Measurements from ENCODE around the gene NR2F1-AS1.

Gene NR2F1-AS1

DNA sequence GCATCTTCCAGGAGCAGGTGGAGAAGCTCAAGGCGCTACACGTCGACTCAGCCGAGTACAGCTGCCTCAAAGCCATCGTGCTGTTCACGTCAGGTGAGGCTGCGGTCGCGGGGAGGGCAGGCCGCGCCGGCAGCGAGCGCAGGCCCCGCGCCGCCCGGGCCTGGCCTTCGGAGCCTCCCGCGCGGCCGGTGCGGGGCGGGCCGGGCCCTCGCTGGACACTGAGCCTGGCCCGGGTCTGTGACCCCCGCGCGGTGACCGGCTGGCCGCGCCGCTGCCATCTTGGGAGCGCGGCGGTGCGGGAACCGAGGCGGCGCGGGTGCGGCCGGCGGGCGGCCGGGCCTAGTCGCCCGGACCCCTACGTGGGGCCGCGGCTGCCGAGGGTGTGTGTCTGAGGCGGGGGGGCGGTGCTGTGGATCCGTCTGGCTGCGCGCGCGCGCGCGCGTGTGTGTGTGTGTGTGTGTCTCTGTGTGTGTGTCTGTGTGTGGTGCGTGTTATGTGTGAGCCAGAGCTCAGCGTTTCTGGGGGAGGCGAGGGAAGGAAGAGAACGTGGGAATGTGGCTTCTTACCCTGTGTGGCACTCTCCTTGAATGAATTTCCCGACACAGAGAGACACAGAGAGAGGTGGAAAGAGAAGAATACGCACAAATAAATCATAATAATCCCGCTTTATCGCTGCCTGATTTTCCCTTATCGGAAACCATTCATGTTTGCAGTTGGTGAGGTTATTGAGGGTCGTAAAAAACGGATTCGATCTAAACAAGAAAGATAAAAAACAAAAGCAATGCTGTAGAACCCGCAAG lies 7.5 kb upstream of the NR2F1-AS1 start:
- H3K27me3 Mint-ChIP-seq, result peaks cover 22% of the 10 kb centered on the region
- peaks cover 1% of the 10 kb centered on the region for H3K36me3 Mint-ChIP-seq
- no peak for ATAC-seq (ENCODE audit: low read depth)
- DNase-seq (ENCODE audit: low spot score in 2 of 2), result no peak
- H3K4me1 Mint-ChIP-seq, result peaks cover 6% of the 10 kb centered on the region
- peaks cover 2% of the 10 kb centered on the region for H3K9me3 Mint-ChIP-seq
- H3K27ac Mint-ChIP-seq, result peak overlapping the region; percentile 58
- H3K4me3 Mint-ChIP-seq, result no peak overlapping the region

DNA sequence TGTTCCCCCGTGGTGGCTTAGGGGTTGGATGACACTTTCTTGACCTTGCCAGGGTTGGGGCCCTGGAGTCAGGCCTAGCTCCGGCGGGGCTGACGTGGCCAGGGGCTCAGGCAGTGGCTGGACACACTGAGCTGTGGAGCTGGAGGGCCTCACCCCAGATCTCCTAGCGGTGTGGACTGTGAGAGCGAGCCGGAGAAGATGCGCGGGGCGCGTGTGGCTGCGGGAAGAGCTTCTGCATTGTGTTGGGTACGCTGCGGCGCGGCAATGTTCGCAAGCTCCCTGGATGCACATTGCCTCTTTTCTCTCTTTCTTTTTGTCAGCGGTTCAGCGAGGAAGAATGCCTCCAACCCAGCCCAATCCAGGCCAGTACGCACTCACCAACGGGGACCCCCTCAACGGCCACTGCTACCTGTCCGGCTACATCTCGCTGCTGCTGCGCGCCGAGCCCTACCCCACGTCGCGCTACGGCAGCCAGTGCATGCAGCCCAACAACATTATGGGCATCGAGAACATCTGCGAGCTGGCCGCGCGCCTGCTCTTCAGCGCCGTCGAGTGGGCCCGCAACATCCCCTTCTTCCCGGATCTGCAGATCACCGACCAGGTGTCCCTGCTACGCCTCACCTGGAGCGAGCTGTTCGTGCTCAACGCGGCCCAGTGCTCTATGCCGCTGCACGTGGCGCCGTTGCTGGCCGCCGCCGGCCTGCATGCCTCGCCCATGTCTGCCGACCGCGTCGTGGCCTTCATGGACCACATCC lies 6.8 kb upstream of the NR2F1-AS1 start:
- peaks cover 2% of the 10 kb centered on the region for H3K9me3 Mint-ChIP-seq
- no peak for ATAC-seq (ENCODE audit: low read depth)
- peaks cover 17% of the 10 kb centered on the region for H3K27me3 Mint-ChIP-seq
- peaks cover 1% of the 10 kb centered on the region for H3K36me3 Mint-ChIP-seq
- peaks cover 6% of the 10 kb centered on the region for H3K4me1 Mint-ChIP-seq
- peak overlapping the region; percentile 66 for H3K27ac Mint-ChIP-seq
- DNase-seq (ENCODE audit: low spot score in 2 of 2), result no peak
- no peak overlapping the region for H3K4me3 Mint-ChIP-seq

DNA sequence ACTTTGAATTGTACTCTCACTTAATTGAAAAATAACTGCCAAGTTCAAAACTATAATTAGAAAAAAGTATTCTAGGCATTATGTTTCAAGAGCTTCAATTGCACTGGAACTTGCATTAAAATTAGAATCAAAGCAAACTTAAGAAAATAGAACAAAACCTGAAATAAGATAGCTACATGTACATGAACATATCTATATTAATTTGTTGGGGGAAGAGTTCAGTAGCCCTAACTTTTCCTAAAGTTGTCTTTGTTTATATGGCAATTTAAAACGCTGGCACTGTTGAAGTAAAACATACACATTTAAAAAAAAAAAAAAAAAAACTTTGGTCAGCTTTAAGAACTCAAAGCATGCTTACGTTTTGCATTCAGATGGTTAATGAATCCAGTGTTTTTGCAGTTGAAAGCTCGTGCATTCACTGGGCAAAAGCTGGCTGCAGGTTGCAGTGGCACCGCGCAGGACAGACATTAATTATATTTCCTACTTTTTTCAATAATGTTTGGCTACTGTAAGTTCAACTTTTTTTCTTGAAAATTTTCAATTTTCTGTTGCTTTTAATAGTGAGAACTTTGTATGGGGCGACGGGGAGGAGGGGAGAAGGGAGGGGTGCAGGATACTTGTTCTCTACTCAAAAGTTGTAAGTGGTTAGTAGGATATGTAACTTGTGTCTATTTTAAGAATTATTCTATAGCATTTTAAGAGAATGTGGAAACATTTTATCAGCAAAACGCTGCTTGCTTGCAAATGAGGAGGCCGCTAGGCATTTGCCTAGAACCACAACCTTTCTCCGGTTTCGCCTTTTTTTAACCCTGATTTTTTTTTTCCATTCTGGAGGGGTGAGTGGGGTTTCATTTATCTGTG lies 5.9 kb upstream of the NR2F1-AS1 start:
- peaks cover 1% of the 10 kb centered on the region for H3K36me3 Mint-ChIP-seq
- H3K27me3 Mint-ChIP-seq, result peaks cover 15% of the 10 kb centered on the region
- peak overlapping the region; percentile 66 for H3K27ac Mint-ChIP-seq
- H3K4me1 Mint-ChIP-seq, result peaks cover 6% of the 10 kb centered on the region
- ATAC-seq (ENCODE audit: low read depth) (no peak), DNase-seq (ENCODE audit: low spot score in 2 of 2) (no peak)
- no peak overlapping the region for H3K4me3 Mint-ChIP-seq
- H3K9me3 Mint-ChIP-seq, result peaks cover 2% of the 10 kb centered on the region

DNA sequence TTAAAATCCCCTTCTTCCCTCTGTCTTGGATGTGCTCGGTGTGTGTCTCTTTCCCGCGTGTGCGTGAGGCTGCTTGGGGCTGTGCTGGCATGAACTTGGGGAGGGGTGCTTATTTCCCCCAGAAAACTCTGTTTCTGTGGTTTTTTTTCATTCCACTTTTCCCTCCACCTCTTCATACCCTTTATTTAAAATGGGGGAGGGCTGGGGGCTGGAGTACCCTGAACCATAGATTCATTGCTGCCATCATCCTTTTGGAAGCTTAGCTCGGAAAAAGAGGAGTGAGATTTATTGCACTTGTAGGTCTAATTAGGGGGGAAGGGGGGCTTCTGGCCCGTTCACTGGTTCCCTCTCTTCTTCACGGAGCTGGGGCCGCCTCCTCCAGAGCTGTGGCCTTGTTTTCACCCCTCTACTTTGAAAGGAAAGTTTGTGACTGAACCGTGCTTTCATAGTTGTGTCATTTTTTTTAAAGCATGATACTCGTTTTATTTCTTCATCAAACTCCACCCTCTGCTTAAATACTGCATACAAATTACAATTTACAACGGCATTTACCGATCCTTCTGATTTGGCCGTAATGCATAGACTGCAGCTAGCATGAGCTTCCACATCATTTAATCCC lies 4.9 kb upstream of the NR2F1-AS1 start:
- Mint-ChIP-seq H3K36me3 (peaks cover 1% of the 10 kb centered on the region), H3K27me3 (peaks cover 16% of the 10 kb centered on the region), H3K27ac (peak overlapping the region; percentile 41), H3K4me3 (peak overlapping the region; percentile 74), H3K4me1 (peaks cover 8% of the 10 kb centered on the region), H3K9me3 (peaks cover 2% of the 10 kb centered on the region)
- no peak for DNase-seq (ENCODE audit: low spot score in 2 of 2)
- ATAC-seq (ENCODE audit: low read depth), result no peak

DNA sequence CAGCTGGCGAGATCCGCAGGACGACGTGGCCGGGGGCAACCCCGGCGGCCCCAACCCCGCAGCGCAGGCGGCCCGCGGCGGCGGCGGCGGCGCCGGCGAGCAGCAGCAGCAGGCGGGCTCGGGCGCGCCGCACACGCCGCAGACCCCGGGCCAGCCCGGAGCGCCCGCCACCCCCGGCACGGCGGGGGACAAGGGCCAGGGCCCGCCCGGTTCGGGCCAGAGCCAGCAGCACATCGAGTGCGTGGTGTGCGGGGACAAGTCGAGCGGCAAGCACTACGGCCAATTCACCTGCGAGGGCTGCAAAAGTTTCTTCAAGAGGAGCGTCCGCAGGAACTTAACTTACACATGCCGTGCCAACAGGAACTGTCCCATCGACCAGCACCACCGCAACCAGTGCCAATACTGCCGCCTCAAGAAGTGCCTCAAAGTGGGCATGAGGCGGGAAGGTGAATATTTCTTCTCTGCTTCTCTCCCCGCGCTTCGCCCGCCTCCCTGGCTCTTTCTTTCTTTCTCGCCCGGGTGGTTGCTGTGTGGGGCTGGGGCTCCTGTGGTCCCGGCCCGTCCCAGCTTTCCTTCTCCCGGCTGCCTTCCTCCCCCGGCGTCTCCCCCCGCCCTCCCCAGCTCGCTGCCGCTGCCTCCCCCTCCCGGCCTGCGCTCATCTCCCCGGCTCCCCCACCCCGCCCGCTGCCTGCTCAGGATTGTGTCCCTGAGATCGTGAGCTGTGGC lies 4.2 kb upstream of the NR2F1-AS1 start:
- H3K36me3 Mint-ChIP-seq, result peaks cover 1% of the 10 kb centered on the region
- no peak for DNase-seq (ENCODE audit: low spot score in 2 of 2)
- H3K4me3 Mint-ChIP-seq, result peak overlapping the region; percentile 74
- ATAC-seq (ENCODE audit: low read depth), result no peak
- H3K27me3 Mint-ChIP-seq, result peaks cover 23% of the 10 kb centered on the region
- peak overlapping the region; percentile 41 for H3K27ac Mint-ChIP-seq
- peaks cover 2% of the 10 kb centered on the region for H3K9me3 Mint-ChIP-seq
- H3K4me1 Mint-ChIP-seq, result peaks cover 13% of the 10 kb centered on the region

DNA sequence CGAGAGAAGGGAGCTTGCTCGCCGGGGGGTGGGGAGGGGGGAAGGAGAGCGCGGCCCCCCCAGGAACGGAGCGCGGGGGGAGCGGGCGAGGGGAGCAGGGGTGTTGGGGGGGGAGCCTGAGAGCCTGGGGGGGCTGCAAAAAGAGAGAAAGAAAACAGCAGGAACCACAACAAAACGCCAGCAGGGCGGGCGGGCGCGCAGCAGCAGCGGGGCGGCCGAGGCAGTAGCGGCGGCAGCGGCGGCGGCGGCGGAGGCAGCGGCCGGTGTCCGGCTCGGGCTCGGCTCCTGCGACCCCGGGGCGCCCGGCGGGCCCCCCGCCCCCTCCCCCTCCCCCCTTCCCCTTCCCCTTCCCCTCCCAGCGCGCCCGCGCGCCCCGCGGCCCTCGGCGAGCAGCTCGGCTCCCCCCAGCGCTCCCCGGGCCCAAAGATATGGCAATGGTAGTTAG lies 3.6 kb upstream of the NR2F1-AS1 start:
- DNase-seq (ENCODE audit: low spot score in 2 of 2), result no peak
- Mint-ChIP-seq H3K9me3 (peaks cover 2% of the 10 kb centered on the region), H3K4me1 (peaks cover 13% of the 10 kb centered on the region), H3K36me3 (peaks cover 1% of the 10 kb centered on the region), H3K27ac (no peak overlapping the region), H3K4me3 (peak overlapping the region; percentile 54), H3K27me3 (peaks cover 24% of the 10 kb centered on the region)
- ATAC-seq (ENCODE audit: low read depth), result no peak

DNA sequence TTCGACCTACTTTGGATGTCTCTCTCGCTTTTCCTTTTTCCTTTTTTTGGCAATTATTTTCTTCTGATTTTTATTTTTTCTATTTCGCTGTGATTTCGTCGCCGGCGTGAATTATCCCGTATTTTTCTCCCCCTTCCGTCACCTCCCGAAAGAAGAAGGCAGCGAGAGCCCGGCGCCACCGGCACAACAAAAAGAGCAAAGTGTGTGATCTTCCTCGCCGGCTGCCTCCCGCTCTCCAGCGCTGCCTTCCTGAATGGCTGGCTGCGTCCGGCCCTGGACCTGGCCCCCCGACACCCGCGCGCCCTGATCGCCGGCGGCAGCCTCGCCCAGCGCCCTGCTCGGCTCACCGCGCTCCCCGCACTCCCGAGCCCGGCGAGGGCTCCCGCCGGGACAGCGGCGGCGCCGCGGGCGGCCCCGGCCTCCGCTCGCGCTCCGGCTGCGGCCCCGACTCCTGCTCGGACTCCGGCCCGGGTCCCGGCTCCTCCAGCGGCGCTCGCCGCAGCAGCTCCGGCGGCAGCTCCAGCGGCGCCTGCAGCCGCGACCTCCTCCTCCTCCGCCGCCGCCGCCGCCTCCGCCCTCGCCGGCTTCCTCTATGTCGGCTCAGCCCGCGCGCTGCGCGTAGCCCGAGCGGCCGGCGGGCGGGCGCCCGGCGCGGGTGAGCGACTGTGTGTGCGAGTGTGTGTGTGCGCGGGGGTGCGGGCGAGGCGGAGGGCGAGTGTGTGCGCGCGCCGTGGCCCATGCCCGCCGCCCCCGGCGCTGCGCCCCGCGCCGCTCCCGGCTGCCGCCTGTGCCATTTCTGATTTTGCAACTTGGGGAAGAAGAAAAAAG lies 3.0 kb upstream of the NR2F1-AS1 start:
- H3K4me3 Mint-ChIP-seq, result peak overlapping the region; percentile 66
- H3K36me3 Mint-ChIP-seq, result peaks cover 1% of the 10 kb centered on the region
- peaks cover 2% of the 10 kb centered on the region for H3K9me3 Mint-ChIP-seq
- peaks cover 24% of the 10 kb centered on the region for H3K27me3 Mint-ChIP-seq
- ATAC-seq (ENCODE audit: low read depth) (peak; percentile 35), DNase-seq (ENCODE audit: low spot score in 2 of 2) (no peak)
- peaks cover 13% of the 10 kb centered on the region for H3K4me1 Mint-ChIP-seq
- no peak overlapping the region for H3K27ac Mint-ChIP-seq

DNA sequence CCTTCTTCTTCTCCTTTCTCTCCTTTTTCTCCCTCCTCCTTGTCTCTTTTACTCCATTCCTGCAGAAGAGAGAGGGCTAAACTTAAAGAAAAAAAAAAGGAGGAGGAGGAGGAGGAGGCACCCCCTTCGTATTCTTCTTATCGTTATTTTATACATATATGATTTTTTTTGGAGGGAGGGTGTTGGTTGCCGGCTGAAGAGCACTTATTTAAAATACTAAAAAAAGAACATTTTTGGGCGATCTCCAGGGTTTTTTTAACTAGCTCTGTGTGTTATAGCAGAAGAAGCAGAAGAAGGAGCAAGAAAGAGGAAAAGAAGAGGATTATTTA lies 2.4 kb upstream of the NR2F1-AS1 start:
- Mint-ChIP-seq H3K36me3 (no peaks in the 10 kb centered on the region), H3K27ac (no peak overlapping the region), H3K27me3 (peaks cover 22% of the 10 kb centered on the region), H3K4me1 (peaks cover 10% of the 10 kb centered on the region), H3K9me3 (no peaks in the 10 kb centered on the region), H3K4me3 (peak overlapping the region; percentile 66)
- ATAC-seq (ENCODE audit: low read depth) (no peak), DNase-seq (ENCODE audit: low spot score in 2 of 2) (no peak)

DNA sequence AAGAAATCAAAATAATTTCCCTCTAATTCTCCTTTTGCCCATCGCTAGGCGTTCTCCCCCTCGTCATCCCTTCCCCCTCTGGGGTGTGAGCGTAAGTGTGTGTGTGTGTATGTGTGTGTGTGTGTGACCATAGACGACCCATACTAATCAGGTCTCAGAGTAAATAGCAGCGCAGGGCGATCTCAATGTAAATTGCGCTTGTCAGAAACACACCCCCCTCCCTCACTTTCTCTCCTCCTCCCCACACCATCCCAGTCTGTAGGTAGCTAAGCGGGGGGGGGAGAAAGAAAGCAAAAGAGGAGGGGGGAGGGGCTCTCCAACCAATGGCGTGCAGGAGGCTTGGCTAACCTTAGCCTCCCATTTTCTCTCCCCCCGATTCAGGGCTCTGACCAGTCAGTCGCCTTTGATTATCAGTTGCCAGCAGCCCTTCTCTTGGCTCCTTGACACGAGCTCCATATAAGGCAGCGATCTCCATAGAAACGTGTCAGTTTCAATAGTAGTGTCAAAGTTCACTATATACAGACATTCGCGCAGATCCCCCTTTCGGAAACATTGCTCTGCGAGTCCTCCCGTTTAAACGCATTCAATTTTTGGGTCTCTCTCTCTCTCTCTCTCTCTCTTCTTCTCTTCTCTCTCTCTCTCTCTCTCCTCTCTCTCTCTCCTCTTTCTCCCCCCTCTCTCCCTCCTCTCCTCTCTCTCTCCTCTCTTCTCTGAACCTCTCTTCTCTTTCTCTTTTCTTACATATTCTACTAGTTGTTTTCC lies 1.8 kb upstream of the NR2F1-AS1 start, which contains the start of gene NR2F1:
NR2F1 (plus strand) TSS at position 546 of the 762 bp plus-strand sequence. CDS start 1,802 bp downstream, outside the sequence.
- no peaks in the 10 kb centered on the region for H3K9me3 Mint-ChIP-seq
- peak within 1 kb of the TSS; percentile 66 for H3K4me3 Mint-ChIP-seq
- no peak for ATAC-seq (ENCODE audit: low read depth)
- H3K36me3 Mint-ChIP-seq, result no peaks in the 10 kb centered on the region
- no peak for DNase-seq (ENCODE audit: low spot score in 2 of 2)
- H3K27ac Mint-ChIP-seq, result no peak within 1 kb of the TSS
- peaks cover 23% of the 10 kb centered on the region for H3K27me3 Mint-ChIP-seq
- H3K4me1 Mint-ChIP-seq, result peaks cover 12% of the 10 kb centered on the region

DNA sequence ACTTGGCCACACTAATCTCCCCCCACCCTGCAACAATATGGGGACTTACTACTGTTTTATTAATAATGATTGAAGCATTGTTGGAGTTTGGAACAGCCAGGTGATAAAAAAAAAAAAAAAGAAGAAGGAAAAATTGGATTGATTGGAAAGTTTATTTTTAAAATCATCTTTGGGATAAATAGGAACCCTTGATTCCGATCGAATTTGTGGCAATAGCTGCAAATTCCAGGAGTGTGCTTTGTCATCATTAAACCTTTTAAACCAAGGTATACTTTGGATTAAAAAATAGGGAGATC lies 1.1 kb upstream of the NR2F1-AS1 start:
- Mint-ChIP-seq H3K36me3 (no peaks in the 10 kb centered on the region), H3K27me3 (peaks cover 24% of the 10 kb centered on the region), H3K4me1 (peaks cover 12% of the 10 kb centered on the region), H3K4me3 (no peak overlapping the region), H3K9me3 (no peaks in the 10 kb centered on the region), H3K27ac (no peak overlapping the region)
- no peak for ATAC-seq (ENCODE audit: low read depth)
- DNase-seq (ENCODE audit: low spot score in 2 of 2), result no peak

DNA sequence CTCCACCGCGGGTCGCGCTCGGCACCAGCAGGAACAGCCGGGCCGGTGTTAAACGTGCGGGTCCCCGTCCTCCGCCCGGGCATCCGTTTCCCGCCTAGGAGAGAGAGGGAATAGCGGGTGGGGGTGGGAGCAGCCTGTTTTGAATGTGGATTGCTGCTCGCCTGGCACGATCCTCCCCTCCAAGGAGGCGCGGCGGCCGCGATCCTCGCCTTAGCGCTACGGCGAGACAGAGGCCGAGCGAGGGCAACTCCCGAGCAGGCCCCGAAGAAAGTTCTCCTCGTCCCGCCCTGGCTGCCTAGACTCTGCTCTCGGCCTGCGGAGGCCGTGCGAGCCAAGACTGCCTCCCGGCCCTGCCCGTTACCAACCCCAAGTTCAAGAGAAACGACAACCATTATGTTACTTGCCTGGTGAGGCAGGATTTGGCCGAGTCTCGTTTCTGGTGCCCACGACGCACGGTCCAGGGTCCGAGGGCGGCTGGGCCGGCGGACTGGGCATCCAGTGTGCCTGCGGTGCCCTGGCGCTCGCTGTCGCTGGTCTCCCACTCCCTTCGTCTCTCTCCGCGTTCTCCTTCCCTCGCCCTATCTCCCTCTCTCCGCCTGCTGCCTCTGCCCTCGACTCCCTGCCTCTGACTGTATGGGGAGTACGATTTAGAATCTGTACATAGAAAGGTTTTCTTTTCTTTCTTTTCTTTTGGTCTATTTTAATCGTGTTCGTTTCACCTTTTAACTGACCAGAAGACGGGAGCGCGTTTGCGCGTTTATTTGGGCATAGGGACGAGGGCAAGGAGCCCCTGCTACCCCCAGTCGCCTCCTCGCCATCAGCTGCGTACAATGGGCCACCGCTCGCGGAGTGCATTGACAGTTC lies 724 bp downstream of the NR2F1-AS1 start:
- ATAC-seq (ENCODE audit: low read depth) (no peak), DNase-seq (ENCODE audit: low spot score in 2 of 2) (no peak)
- peak overlapping the region; percentile 51 for H3K27ac Mint-ChIP-seq
- H3K4me3 Mint-ChIP-seq, result peak overlapping the region; percentile 71
- no peaks in the 10 kb centered on the region for H3K36me3 Mint-ChIP-seq
- peaks cover 18% of the 10 kb centered on the region for H3K27me3 Mint-ChIP-seq
- H3K9me3 Mint-ChIP-seq, result no peaks in the 10 kb centered on the region
- H3K4me1 Mint-ChIP-seq, result peaks cover 11% of the 10 kb centered on the region

Measured in memory B cell (primary cell).